Adipocyte (in vitro differentiated cells): ENCODE measurements around the gene PLEKHH2.
"Not testable (repeated sequence)": the region's sequence is repeated elsewhere in the genome, so short reads cannot be mapped to it uniquely, and the experiment has no call there.

Experiments
- DNase-seq: peaks from one replicate; pipeline ENCODE4 v3.0.0-alpha.2; 2015; ENCODE audit warnings: low read depth
- H3K27me3 ChIP-seq: replicated peaks from 2 replicates; pipeline ENCODE4 v1.7.0; 2013; ENCODE audit warnings: mild to moderate bottlenecking, low read length, moderate library complexity; ENCODE audit not compliant: control insufficient read depth, insufficient read depth
- H3K36me3 ChIP-seq: 2 replicates; pipeline ENCODE4 v1.7.0; 2013; ENCODE audit warnings: low read length, mild to moderate bottlenecking, moderate library complexity; ENCODE audit not compliant: control insufficient read depth, insufficient read depth, severe bottlenecking
- H3K4me1 ChIP-seq: 2 replicates; pipeline ENCODE4 v1.7.0; 2013; ENCODE audit warnings: mild to moderate bottlenecking, low read length, moderate library complexity; ENCODE audit not compliant: control insufficient read depth, insufficient read depth
- H3K4me3 ChIP-seq: 2 replicates; pipeline ENCODE4 v1.7.0; 2013; ENCODE audit warnings: mild to moderate bottlenecking, low read length, moderate library complexity
- H3K9ac ChIP-seq: 2 replicates; pipeline ENCODE4 v1.7.0; 2013; ENCODE audit warnings: mild to moderate bottlenecking, low read length, moderate library complexity
- H3K9me3 ChIP-seq: 2 replicates; pipeline ENCODE4 v1.7.0; 2013; ENCODE audit warnings: mild to moderate bottlenecking, low read length, moderate library complexity; ENCODE audit not compliant: control insufficient read depth

The PLEKHH2 gene

GRCh38 chr2:43637030-43637803 lies at the start of gene PLEKHH2:
Gene PLEKHH2 (plus strand): TSS chr2:43637260. CDS start chr2:43644674, 7,414 bp downstream.
- peak; percentile 95 for DNase-seq
- Histone ChIP-seq H3K9me3 (no peaks in the 10 kb centered on the region), H3K4me3 (peak within 1 kb of the TSS; percentile 82), H3K27me3 (no peaks in the 10 kb centered on the region), H3K36me3 (no peaks in the 10 kb centered on the region), H3K9ac (peak within 1 kb of the TSS; percentile 61), H3K4me1 (peaks cover 15% of the 10 kb centered on the region)

- no peaks in the 10 kb centered on the region for H3K9me3 ChIP-seq
- DNase-seq: peak; percentile 61
- no peaks in the 10 kb centered on the region for H3K27me3 ChIP-seq
- peaks cover 36% of the 10 kb centered on the region for H3K36me3 ChIP-seq
- H3K4me1 ChIP-seq: peaks cover 28% of the 10 kb centered on the region
- peak overlapping the region; percentile 29 for H3K9ac ChIP-seq
- H3K4me3 ChIP-seq: no peak overlapping the region
Observed at GRCh38 chr2:43592443-43592842, 44.6 kb upstream of the PLEKHH2 start.

- Histone ChIP-seq H3K9ac (peak overlapping the region; percentile 29), H3K27me3 (no peaks in the 10 kb centered on the region), H3K9me3 (no peaks in the 10 kb centered on the region), H3K4me1 (peaks cover 28% of the 10 kb centered on the region), H3K4me3 (peak overlapping the region; percentile 15), H3K36me3 (peaks cover 32% of the 10 kb centered on the region)
- DNase-seq: no peak
Observed at GRCh38 chr2:43593254-43593653, 43.8 kb upstream of the PLEKHH2 start.

- peaks cover 18% of the 10 kb centered on the region for H3K36me3 ChIP-seq
- no peaks in the 10 kb centered on the region for H3K9me3 ChIP-seq
- no peaks in the 10 kb centered on the region for H3K27me3 ChIP-seq
- H3K4me3 ChIP-seq: peak overlapping the region; percentile 99
- H3K9ac ChIP-seq: peak overlapping the region; percentile 94
- no peak for DNase-seq
- peaks cover 28% of the 10 kb centered on the region for H3K4me1 ChIP-seq
Observed at GRCh38 chr2:43594875-43595274, 42.2 kb upstream of the PLEKHH2 start.

- peak within 1 kb of the TSS; percentile 99 for H3K4me3 ChIP-seq
- DNase-seq: peak; percentile 100
- H3K9me3 ChIP-seq: no peaks in the 10 kb centered on the region
- H3K36me3 ChIP-seq: peaks cover 9% of the 10 kb centered on the region
- H3K9ac ChIP-seq: peak within 1 kb of the TSS; percentile 94
- H3K27me3 ChIP-seq: no peaks in the 10 kb centered on the region
- H3K4me1 ChIP-seq: peaks cover 28% of the 10 kb centered on the region
Observed at GRCh38 chr2:43595603-43596412, 41.3 kb upstream of the PLEKHH2 start, which contains the start of gene THADA. Gene THADA (minus strand): TSS chr2:43596038. CDS start chr2:43592392, 3,646 bp downstream.

GRCh38 chr2:43600596-43600995 lies 36.5 kb upstream of the PLEKHH2 start:
- not testable (repeated sequence) for H3K4me1 ChIP-seq, H3K9ac ChIP-seq, H3K4me3 ChIP-seq, H3K36me3 ChIP-seq, H3K9me3 ChIP-seq, H3K27me3 ChIP-seq, DNase-seq

GRCh38 chr2:43604674-43605073 lies 32.4 kb upstream of the PLEKHH2 start:
- Histone ChIP-seq H3K9me3 (no peaks in the 10 kb centered on the region), H3K4me3 (no peak overlapping the region), H3K27me3 (no peaks in the 10 kb centered on the region), H3K4me1 (no peaks in the 10 kb centered on the region), H3K9ac (no peak overlapping the region), H3K36me3 (no peaks in the 10 kb centered on the region)
- DNase-seq: no peak

GRCh38 chr2:43605079-43605655 lies 31.9 kb upstream of the PLEKHH2 start:
- no peak overlapping the region for H3K9ac ChIP-seq
- no peaks in the 10 kb centered on the region for H3K4me1 ChIP-seq
- H3K4me3 ChIP-seq: no peak overlapping the region
- H3K27me3 ChIP-seq: no peaks in the 10 kb centered on the region
- no peaks in the 10 kb centered on the region for H3K9me3 ChIP-seq
- peak; percentile 82 for DNase-seq
- H3K36me3 ChIP-seq: no peaks in the 10 kb centered on the region

GRCh38 chr2:43605851-43606250 lies 31.2 kb upstream of the PLEKHH2 start:
- Histone ChIP-seq H3K4me1 (no peaks in the 10 kb centered on the region), H3K9me3 (no peaks in the 10 kb centered on the region), H3K9ac (no peak overlapping the region), H3K36me3 (no peaks in the 10 kb centered on the region), H3K4me3 (no peak overlapping the region), H3K27me3 (no peaks in the 10 kb centered on the region)
- DNase-seq: no peak

- Histone ChIP-seq H3K4me3 (no peak overlapping the region), H3K9ac (no peak overlapping the region), H3K4me1 (peaks cover 4% of the 10 kb centered on the region), H3K27me3 (no peaks in the 10 kb centered on the region), H3K36me3 (no peaks in the 10 kb centered on the region), H3K9me3 (no peaks in the 10 kb centered on the region)
- peak; percentile 82 for DNase-seq
Observed at GRCh38 chr2:43609290-43609918, 27.7 kb upstream of the PLEKHH2 start.

- no peak for DNase-seq
- H3K9me3 ChIP-seq: no peaks in the 10 kb centered on the region
- H3K4me3 ChIP-seq: no peak overlapping the region
- no peak overlapping the region for H3K9ac ChIP-seq
- H3K36me3 ChIP-seq: no peaks in the 10 kb centered on the region
- H3K27me3 ChIP-seq: no peaks in the 10 kb centered on the region
- peaks cover 4% of the 10 kb centered on the region for H3K4me1 ChIP-seq
Observed at GRCh38 chr2:43610361-43610760, 26.7 kb upstream of the PLEKHH2 start.
